A172 (cell line): ENCODE measurements around the gene SYNGR1. TPM values are rescaled to one million over a fixed set of nuclear protein-coding genes. Genes with fewer than 3 reads are reported as not detected.
"Not testable (repeated sequence)": the region's sequence is repeated elsewhere in the genome, so short reads cannot be mapped to it uniquely, and the experiment has no call there.

Source experiments
- DNase-seq: peaks from one replicate; pipeline ENCODE4 v3.0.0-alpha.2; 2015; ENCODE audit warnings: low spot score
- total RNA-seq: library from RNA; depleted of rRNA; stranded (reverse); fragments of >200 nt; shearing (Covaris generic); gene quantifications from 2 replicates; pipeline ENCODE4 v1.2.3, GENCODE V29; 2014

The SYNGR1 gene
- total RNA-seq, 1 experiment from 2014 or later: 2.9 TPM

DNA sequence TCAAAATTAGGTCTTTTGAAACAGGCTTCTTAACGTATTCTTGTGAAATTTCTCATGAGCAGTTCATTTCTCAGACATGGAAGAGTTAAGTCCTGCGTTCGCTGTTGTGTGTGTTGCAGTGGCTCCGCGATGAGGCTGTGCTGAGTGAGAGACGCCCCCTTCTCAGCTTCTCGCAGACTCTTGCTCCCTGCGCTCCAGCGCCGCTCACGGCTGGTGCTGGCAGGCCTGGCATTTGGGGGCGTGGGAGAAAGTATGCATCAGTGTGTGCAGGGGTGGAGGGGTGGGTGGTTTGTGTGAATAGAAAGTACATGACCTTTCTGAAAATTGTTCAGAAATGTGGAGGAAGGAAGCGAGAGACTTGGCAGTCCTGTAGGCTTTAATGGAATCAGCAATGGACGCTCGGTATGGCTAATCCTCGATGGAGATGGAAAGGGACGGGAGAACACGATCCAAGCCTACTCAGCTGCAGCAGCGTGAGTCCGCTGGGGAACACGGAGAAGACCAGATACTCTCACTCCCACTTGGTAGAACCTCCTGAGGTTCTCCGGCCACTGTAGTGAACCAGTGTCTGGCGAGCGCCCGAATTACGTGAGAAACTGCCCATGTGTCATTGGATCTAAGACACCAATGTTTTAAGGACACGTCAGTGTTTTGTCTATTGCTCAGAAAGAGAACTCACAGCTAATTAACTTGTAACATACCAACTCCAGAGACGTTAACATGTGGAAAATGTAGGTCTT is 55.7 kb downstream of the SYNGR1 start:
- no peak for DNase-seq

- DNase-seq: no peak
Observed at GRCh38 chr22:39408173-39408572, 58.4 kb downstream of the SYNGR1 start.

GRCh38 chr22:39408807-39409206 is 59.0 kb downstream of the SYNGR1 start:
- DNase-seq: no peak

GRCh38 chr22:39409516-39410029 is 59.8 kb downstream of the SYNGR1 start:
- DNase-seq: no peak

DNA sequence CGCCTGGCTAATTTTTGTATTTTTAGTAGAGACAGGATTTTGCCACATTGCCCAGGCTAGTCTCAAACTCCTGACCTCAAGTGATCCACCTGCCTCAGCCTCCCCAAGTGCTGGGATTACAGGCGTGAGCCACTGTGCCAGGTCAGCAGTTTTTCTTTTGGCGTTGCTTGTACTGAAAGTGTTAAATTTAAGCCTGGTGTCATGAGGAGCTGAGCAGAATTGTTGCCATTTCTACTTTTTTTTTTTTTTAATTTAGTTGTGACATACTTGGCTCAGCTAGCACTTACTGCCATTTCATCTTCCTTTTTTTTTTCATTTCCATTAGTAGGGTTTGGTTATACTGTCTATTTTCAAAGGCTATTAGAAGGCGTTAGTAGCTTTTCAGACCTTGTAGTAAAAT is 60.5 kb downstream of the SYNGR1 start:
- no peak for DNase-seq

DNA sequence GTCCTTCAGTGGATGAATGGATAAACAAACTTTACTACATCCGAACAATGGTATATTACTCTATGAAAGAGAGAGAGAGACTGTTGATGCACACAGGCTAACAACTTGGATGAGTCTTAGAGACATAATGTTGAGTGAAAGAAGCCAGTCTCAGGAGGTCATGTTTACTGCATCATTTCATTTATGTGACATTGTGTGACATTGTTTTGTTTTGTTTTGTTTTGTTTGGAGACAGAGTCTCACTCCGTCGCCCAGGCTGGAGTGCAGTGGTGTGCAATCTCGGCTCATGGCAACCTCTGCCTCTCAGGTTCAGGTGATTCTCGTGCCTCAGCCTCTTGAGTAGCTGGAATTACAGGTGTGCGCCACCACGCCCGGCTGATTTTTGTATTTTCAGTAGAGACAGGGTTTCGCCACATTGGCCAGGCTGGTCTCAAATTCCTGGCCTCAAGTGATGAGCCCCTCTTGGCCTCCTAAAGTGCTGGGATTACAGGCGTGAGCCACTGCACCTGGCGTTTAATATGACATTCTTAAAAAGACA is 62.1 kb downstream of the SYNGR1 start:
- DNase-seq: not testable (repeated sequence)

DNA sequence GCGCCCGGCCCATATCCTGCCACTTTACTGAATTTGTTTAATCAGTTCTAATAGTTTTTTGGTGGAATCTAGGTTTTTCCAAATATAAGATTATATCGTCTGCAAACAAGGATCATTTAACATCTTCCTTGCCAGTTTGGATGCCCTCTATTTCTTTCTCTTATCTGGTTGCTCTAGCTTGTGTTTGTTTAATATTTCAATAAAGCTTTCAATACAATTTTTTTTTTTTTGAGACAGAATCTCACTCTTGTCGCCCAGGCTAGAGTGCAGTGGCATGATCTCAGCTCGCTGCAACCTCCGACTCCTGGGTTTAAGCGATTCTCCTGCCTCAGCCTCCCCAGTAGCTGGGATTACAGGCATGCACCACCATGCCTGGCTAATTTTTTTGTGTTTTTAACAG is 63.4 kb downstream of the SYNGR1 start:
- not testable (repeated sequence) for DNase-seq

DNA sequence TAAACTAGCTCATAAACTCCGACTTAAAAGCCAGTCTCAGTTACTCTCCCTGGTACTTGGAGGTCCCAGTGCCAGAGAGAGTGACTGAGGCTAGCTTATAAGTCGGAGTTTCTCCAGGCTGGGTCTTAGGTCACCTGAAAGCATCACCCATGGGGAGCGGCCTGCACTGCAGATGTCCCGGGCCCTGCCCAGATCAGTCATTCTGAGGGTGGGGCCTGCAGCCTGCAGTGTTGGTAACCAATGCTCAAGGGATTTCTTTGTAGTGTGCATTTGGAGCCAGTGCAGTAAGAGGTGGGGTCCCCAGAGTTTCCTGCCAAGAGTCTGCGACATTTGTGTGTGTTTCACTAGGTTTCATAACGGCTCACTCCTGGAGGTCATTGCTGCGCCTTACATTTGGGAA is 64.6 kb downstream of the SYNGR1 start:
- no peak for DNase-seq

- DNase-seq: no peak
Observed at GRCh38 chr22:39414886-39415285, 65.1 kb downstream of the SYNGR1 start.

GRCh38 chr22:39415506-39415905 is 65.7 kb downstream of the SYNGR1 start:
- DNase-seq: no peak

- DNase-seq: no peak
Observed at GRCh38 chr22:39416319-39416718, 66.5 kb downstream of the SYNGR1 start.

DNA sequence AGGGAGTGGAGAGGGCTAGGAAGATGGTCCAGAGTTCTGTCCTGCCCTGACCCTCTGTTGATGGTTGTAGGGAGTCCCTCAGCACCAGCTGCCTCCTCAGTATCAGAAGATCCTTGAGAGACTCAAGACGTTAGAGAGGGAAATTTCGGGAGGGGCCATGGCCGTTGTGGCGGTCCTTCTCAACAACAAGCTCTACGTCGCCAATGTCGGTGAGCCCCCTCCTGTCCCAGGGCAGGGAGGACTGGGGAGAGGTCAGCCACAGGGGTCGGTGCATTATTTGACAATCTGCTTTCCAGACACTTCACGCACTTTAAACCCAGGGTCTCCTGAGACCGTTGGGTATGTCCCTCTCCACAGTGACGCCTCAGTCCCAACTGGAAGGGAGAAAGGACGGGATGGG is 67.8 kb downstream of the SYNGR1 start:
- no peak for DNase-seq

GRCh38 chr22:39418696-39419095 is 68.9 kb downstream of the SYNGR1 start:
- no peak for DNase-seq

- DNase-seq: no peak
Observed at GRCh38 chr22:39419096-39419495, 69.3 kb downstream of the SYNGR1 start.

- DNase-seq: no peak
Observed at GRCh38 chr22:39419911-39420310, 70.1 kb downstream of the SYNGR1 start.

- no peak for DNase-seq
Observed at GRCh38 chr22:39421691-39422090, 71.9 kb downstream of the SYNGR1 start.

DNA sequence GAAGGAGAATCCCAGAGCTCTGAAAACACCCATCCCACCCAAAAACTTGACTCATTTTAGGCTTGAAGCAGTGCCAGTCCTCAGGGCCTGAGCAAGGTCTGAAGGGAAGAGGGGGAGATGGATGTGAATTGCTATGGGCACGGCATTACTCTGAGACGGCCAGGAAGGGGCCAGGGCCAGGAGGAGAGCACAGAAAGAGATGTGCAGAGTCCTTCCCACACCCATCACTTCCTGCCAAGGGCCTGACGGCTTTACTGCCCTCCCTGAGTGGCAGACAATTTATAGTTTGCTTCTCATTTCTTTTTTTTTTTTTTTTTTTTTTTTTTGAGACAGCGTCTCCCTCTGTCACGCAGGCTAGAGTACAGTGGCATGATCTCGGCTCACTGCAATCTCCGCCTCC is 72.3 kb downstream of the SYNGR1 start:
- no peak for DNase-seq

DNA sequence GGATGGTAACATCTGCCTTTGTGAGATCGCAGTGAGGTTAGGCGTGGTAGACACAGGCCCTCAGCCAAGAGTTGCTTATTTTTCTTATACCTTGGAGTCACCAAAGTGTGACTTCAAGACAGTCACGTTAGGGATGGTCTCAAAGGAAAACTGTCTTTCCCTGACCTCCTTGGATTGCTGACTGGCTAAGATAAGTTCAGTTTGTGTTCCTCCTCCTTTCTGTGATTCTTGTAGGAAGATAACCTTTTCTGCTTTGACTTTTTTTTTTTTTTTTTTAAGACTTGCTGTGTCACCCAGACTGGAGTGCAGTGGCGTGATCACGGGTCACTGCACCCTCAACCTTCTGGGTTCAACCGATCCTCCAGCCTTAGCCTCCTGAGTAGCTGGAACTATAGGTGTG is 72.9 kb downstream of the SYNGR1 start:
- no peak for DNase-seq

DNA sequence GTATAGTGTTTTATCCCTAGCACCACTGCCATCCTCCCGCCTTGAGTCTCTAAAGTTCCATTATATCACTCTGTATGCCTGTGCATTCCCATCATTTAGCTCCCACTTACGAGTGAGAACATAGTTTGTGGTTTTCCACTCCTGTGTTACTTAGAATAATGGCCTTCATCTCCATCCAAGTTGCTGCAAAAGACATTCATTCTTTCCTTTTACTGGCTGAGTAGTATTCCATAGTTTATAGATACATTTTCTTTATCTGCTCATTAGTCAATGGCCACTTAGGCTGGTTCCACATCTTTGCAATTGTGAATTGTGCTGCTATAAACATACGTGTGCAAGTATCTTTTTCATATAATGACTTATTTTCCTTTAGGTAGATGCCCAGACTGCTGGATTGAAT is 74.2 kb downstream of the SYNGR1 start:
- no peak for DNase-seq

GRCh38 chr22:39426380-39427043 is 76.7 kb downstream of the SYNGR1 start:
- DNase-seq: no peak

GRCh38 chr22:39427751-39428596 is 78.2 kb downstream of the SYNGR1 start:
- DNase-seq: no peak

GRCh38 chr22:39428597-39429071 is 78.8 kb downstream of the SYNGR1 start:
- peak; percentile 89 for DNase-seq
